Hepatocyte (in vitro differentiated cells): ENCODE results near the gene ZNF132. TPM values are rescaled to one million over a fixed set of nuclear protein-coding genes. Genes with fewer than 3 reads are reported as not detected.

Experiments
- DNase-seq: peaks from one replicate; pipeline ENCODE4 v3.0.0-alpha.2; 2016; ENCODE audit warnings: low spot score
- H2AFZ ChIP-seq: fragments of 200-600 bp; sonication (generic); 2 replicates; pipeline ENCODE4 v1.6.0; 2016; ENCODE audit warnings: antibody characterized with exemption, mild to moderate bottlenecking
- H3K27ac ChIP-seq: fragments of 200-600 bp; sonication (generic); 2 replicates; pipeline ENCODE4 v1.5.1; 2016; ENCODE audit warnings: mild to moderate bottlenecking
- H3K27me3 ChIP-seq: fragments of 200-600 bp; sonication (generic); 2 replicates; pipeline ENCODE4 v1.6.1; 2016
- H3K36me3 ChIP-seq: fragments of 200-600 bp; sonication (generic); replicated peaks from 2 replicates; pipeline ENCODE4 v1.5.1; 2016; ENCODE audit warnings: low read depth; ENCODE audit not compliant: insufficient read depth
- H3K4me1 ChIP-seq: fragments of 200-600 bp; sonication (generic); 2 replicates; pipeline ENCODE4 v1.5.1; 2016; ENCODE audit warnings: mild to moderate bottlenecking, moderate library complexity; ENCODE audit not compliant: insufficient read depth
- H3K4me2 ChIP-seq: fragments of 200-600 bp; sonication (generic); 2 replicates; pipeline ENCODE4 v1.6.0; 2016
- H3K4me3 ChIP-seq: fragments of 200-600 bp; sonication (generic); 2 replicates; pipeline ENCODE4 v1.5.1; 2016; ENCODE audit warnings: mild to moderate bottlenecking
- H3K79me2 ChIP-seq: fragments of 200-600 bp; sonication (generic); 2 replicates; pipeline ENCODE4 v1.6.0; 2017; ENCODE audit warnings: mild to moderate bottlenecking
- H3K9me2 ChIP-seq: fragments of 200-600 bp; sonication (generic); replicated peaks from 2 replicates; pipeline ENCODE4 v1.6.0; 2017; ENCODE audit warnings: mild to moderate bottlenecking; ENCODE audit not compliant: insufficient read depth
- H3K9me3 ChIP-seq: fragments of 200-600 bp; sonication (generic); 2 replicates; pipeline ENCODE4 v1.5.1; 2016; ENCODE audit warnings: low read depth, mild to moderate bottlenecking
- H4K20me1 ChIP-seq: fragments of 200-600 bp; sonication (generic); 2 replicates; pipeline ENCODE4 v1.6.0; 2016; ENCODE audit warnings: mild to moderate bottlenecking; ENCODE audit not compliant: insufficient read depth, poor library complexity, severe bottlenecking
- EZH2 ChIP-seq: fragments of 200-600 bp; sonication (generic); IDR thresholded peaks from 2 replicates; pipeline ENCODE4 v1.6.1; 2016; ENCODE audit warnings: antibody characterized with exemption, mild to moderate bottlenecking, borderline replicate concordance
- EZH2phosphoT487 ChIP-seq: fragments of 200-600 bp; sonication (generic); IDR thresholded peaks from one replicate; pipeline ENCODE4 v1.6.1; 2018; ENCODE audit warnings: antibody characterized with exemption, mild to moderate bottlenecking, low read depth, moderate library complexity; ENCODE audit not compliant: unreplicated experiment, severe bottlenecking
- WGBS: methylation state at CpG from one replicate; pipeline ENCODE4 v1.1.6; 2016; ENCODE audit warnings: low lambda C conversion rate; ENCODE audit errors: missing lambda C conversion rate; 5-methylcytosine and 5-hydroxymethylcytosine counted together
- polyA plus RNA-seq: library from polyadenylated mRNA; unstranded; fragments of >200 nt; fragmentation: Nextera tagmentation; extraction: Ambion mirVana; gene quantifications from 2 replicates; pipeline ENCODE4 v1.2.1, GENCODE V29; 2016
- total RNA-seq: library from RNA; depleted of rRNA; stranded (reverse); fragments of >200 nt; gene quantifications from 2 replicates; pipeline ENCODE4 v1.2.3, GENCODE V29; 2014
- TF ChIP-seq, protein P1 (sequence below): fragments of 200-600 bp; sonication (generic); IDR thresholded peaks from 2 replicates; pipeline ENCODE4 v1.5.1; 2016; ENCODE audit warnings: antibody characterized with exemption, mild to moderate bottlenecking; ENCODE audit not compliant: poor library complexity

Gene ZNF132
- total and polyA plus RNA-seq, 2 experiments from 2014 or later = 0.35 to 1.0 TPM

DNA sequence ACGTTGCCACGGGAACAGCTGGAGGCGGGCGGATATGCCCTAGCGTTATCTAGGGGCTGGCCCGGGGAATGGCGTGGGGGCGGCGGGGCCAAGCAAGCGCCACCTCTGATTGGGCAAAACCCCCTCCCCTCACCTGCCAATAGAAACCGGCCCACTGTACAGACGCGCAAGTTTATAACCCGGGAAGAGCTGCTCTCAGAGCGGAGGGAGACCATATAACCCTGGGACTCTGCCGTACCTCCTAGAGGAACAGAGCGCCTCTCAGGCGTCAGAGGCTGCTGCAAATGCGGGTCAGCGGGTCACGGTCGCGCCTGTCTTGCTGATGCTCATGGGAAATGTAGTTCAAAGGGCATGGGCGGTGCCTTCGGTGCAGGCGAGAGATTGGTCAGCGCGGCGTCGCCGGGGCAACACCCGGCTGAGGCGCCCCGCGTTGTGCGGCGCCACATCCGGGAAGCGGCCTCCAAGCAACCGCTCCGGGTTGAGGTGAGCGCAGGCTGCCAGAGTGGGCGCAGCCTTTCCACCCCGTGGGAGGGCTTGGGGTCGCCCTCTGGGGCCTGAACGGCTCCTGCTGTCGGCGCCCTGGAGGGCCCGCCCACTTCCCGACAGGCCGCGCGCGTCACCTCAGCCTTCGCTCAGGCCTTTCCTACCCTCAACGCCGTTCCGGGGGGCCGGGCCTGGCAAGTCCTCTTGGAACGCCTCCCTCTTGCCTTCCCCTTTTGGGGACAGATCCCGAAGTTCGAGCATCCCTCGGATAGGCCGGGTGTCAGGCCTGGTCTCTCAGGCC, 36.0 kb upstream of the ZNF132 start, which contains the start of gene ZNF446:
Gene ZNF446 (plus strand): TSS at position 639 of the 784 bp plus-strand sequence. CDS start 867 bp downstream, outside the sequence.
- H3K4me2 ChIP-seq = peak within 1 kb of the TSS; percentile 93
- no peaks in the 10 kb centered on the region for H3K9me3 ChIP-seq
- no peaks in the 10 kb centered on the region for H4K20me1 ChIP-seq
- DNase-seq = peak; percentile 97
- H3K36me3 ChIP-seq = no peaks in the 10 kb centered on the region
- peaks cover 6% of the 10 kb centered on the region for H3K79me2 ChIP-seq
- TF ChIP-seq EZH2 = no peak
- TF ChIP-seq, protein P1, sequence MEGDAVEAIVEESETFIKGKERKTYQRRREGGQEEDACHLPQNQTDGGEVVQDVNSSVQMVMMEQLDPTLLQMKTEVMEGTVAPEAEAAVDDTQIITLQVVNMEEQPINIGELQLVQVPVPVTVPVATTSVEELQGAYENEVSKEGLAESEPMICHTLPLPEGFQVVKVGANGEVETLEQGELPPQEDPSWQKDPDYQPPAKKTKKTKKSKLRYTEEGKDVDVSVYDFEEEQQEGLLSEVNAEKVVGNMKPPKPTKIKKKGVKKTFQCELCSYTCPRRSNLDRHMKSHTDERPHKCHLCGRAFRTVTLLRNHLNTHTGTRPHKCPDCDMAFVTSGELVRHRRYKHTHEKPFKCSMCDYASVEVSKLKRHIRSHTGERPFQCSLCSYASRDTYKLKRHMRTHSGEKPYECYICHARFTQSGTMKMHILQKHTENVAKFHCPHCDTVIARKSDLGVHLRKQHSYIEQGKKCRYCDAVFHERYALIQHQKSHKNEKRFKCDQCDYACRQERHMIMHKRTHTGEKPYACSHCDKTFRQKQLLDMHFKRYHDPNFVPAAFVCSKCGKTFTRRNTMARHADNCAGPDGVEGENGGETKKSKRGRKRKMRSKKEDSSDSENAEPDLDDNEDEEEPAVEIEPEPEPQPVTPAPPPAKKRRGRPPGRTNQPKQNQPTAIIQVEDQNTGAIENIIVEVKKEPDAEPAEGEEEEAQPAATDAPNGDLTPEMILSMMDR = no peak
- no peak for TF ChIP-seq EZH2phosphoT487
- WGBS = under 1% methylated on average over 64 of the region's 64 CpGs
- H3K27ac ChIP-seq = peak within 1 kb of the TSS; percentile 93
- no peaks in the 10 kb centered on the region for H3K27me3 ChIP-seq
- H3K4me3 ChIP-seq = peak within 1 kb of the TSS; percentile 27
- peaks cover 14% of the 10 kb centered on the region for H3K4me1 ChIP-seq
- no peaks in the 10 kb centered on the region for H3K9me2 ChIP-seq
- peak within 1 kb of the TSS; percentile 30 for H2AFZ ChIP-seq

DNA sequence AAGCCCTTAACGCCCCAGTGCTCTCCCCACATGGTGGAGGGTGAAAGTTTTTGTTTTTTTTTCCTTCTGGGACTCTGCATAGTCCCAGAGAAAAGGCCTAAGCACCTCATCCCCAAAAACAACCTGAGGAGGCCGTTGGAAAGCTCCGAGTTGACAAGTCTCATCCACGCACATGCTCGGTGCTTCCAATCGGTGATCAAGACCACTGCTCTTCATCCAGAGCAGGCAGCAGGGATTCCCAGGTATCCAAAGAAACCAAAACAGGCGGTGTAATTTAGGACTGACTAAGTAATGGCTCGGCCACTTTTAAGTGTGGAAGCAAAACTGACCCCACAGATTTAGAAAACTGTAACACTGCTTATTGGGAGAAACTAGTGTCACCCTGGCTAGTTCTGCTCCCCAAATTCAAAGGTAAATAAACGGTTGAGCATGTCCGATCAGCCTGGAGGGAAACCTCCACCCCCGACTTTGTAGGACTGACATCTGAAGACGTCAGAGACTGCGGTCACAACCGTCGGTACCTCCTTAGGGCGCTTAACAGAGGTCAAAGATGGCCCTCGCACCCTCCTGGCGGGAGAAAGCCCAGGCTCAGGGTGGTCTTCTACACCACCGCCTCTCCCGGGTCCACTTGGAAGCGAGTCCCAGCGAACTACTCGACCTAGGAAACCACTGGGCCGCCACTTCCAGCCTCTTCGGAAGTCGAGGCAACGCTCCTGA, 35.2 kb upstream of the ZNF132 start:
- Histone ChIP-seq H3K4me1 (peaks cover 14% of the 10 kb centered on the region), H3K79me2 (peaks cover 6% of the 10 kb centered on the region), H3K4me3 (peak overlapping the region; percentile 13), H3K27me3 (no peaks in the 10 kb centered on the region), H3K4me2 (peak overlapping the region; percentile 93), H3K36me3 (no peaks in the 10 kb centered on the region), H2AFZ (peak overlapping the region; percentile 30), H3K9me3 (no peaks in the 10 kb centered on the region), H3K27ac (peak overlapping the region; percentile 93), H4K20me1 (no peaks in the 10 kb centered on the region), H3K9me2 (no peaks in the 10 kb centered on the region)
- no peak for DNase-seq
- 27% methylated on average over 27 of the region's 27 CpGs for WGBS
- TF ChIP-seq, protein P1 = no peak
- no peak for TF ChIP-seq EZH2
- no peak for TF ChIP-seq EZH2phosphoT487

DNA sequence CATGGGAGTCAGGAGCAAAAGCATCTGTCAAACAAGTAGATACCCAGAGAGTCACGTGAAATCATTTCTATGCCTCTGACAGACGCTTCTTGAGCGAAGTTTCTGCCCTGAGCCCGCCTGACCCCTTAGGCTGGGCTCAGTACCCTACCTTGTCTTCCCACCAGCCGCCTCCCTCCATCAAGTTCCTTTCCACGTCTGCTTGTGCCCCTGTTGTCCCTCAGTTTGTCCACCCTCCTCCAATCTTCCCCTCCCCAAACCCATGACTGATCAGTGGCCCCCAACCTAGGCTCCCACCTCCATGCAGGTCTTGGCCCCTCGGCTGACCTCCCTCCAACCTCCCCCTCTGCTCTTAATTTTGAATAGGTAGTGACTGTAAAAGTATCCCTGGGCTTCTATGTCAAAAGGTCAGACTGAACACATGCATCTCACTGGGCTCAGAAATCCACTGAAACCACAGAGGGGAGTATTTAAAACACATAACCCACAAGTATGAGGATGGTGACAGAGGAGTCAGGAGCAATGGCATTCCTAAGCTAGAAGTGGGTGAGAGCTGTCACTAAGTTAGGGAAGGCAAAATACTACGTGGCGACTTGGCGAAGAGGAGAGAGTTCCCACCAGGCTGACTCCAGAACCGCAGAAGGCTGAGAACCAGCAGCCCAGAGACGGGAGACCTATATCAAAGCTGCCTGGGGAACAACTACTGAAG, 34.5 kb upstream of the ZNF132 start:
- Histone ChIP-seq H3K4me3 (no peak overlapping the region), H3K4me2 (peak overlapping the region; percentile 93), H3K79me2 (peaks cover 6% of the 10 kb centered on the region), H3K36me3 (no peaks in the 10 kb centered on the region), H3K27me3 (no peaks in the 10 kb centered on the region), H3K9me3 (no peaks in the 10 kb centered on the region), H4K20me1 (no peaks in the 10 kb centered on the region), H3K27ac (peak overlapping the region; percentile 93), H3K9me2 (no peaks in the 10 kb centered on the region), H3K4me1 (peaks cover 14% of the 10 kb centered on the region), H2AFZ (no peak overlapping the region)
- WGBS = 93% methylated on average over 11 of the region's 12 CpGs
- DNase-seq = no peak
- TF ChIP-seq, protein P1 = no peak
- no peak for TF ChIP-seq EZH2phosphoT487
- TF ChIP-seq EZH2 = no peak
